Muscle of leg (tissue), 11 donors: Measurements from ENCODE around the gene PHF21B. TPM values are rescaled to one million over a fixed set of nuclear protein-coding genes. Genes with fewer than 3 reads are reported as not detected.

Experiments used
- DNase-seq: peaks from one replicate; pipeline ENCODE4 v3.0.0; 2013
- H3K27ac ChIP-seq: one replicate; pipeline ENCODE4 v1.5.1; 2013; ENCODE audit warnings: mild to moderate bottlenecking, low read length, control low read depth
- H3K27me3 ChIP-seq: one replicate; pipeline ENCODE4 v1.6.1; 2013; ENCODE audit warnings: low read length; ENCODE audit not compliant: control insufficient read depth, insufficient read depth
- H3K36me3 ChIP-seq: one replicate; pipeline ENCODE4 v1.6.1; 2013; ENCODE audit warnings: low read length; ENCODE audit not compliant: control insufficient read depth, insufficient read depth
- H3K4me1 ChIP-seq: one replicate; pipeline ENCODE4 v1.6.1; 2013; ENCODE audit warnings: low read length; ENCODE audit not compliant: control insufficient read depth, insufficient read depth
- H3K4me3 ChIP-seq: one replicate; pipeline ENCODE4 v1.5.1; 2013; ENCODE audit warnings: low read length, control low read depth
- H3K9me3 ChIP-seq: replicated peaks from 2 replicates; pipeline ENCODE4 v1.6.1; 2013; ENCODE audit warnings: low read depth, low read length; ENCODE audit not compliant: control insufficient read depth
- WGBS: methylation state at CpG from one replicate; pipeline ENCODE4 v1.1.5; 2013; ENCODE audit warnings: missing lambda C conversion rate; ENCODE audit not compliant: insufficient coverage; 5-methylcytosine and 5-hydroxymethylcytosine counted together
- polyA plus RNA-seq, 8 donors: library from polyadenylated mRNA; unstranded; fragments of 120-200 nt; gene quantifications; one replicate each; pipeline versions ENCODE4 v1.2.1 to v1.2.3, GENCODE V29; 2013; ENCODE audit warnings: inconsistent platforms in 1 of 8, low replicate concordance in 1 of 8; ENCODE audit not compliant: insufficient read length in 8 of 8, insufficient read depth in 1 of 8
- total RNA-seq: library from RNA; stranded (reverse); fragments of 120-200 nt; gene quantifications from one replicate; pipeline ENCODE4 v1.2.4, GENCODE V29; 2013

Gene PHF21B
- total and polyA plus RNA-seq, 9 donors, result 0.22 to 0.71 (median 0.49) TPM

DNA sequence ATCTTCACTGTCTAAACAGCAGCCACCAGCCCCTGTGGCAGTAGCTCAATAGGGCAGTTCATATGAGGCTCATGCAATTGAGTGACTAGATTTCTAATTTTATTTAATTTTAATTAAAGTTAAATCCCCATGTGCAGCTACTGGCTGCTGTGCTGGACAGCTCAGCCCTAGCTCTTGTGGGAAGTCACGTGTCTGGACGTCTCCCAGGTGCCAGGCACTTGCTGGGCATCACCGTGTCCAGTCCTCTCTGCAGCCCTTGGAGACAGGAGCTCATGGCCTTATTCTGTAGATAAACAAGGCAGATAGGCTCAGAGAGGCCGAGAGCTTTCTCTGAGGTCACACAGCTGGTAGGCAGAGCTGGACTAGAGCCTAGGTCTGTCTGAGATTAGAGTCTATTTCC is 162.4 kb downstream of the PHF21B start:
- Histone ChIP-seq H3K4me1 (no peaks in the 10 kb centered on the region), H3K9me3 (peaks cover 8% of the 10 kb centered on the region), H3K4me3 (no peak overlapping the region), H3K27me3 (peaks cover 3% of the 10 kb centered on the region), H3K36me3 (no peaks in the 10 kb centered on the region), H3K27ac (no peak overlapping the region)
- no peak for DNase-seq
- 51% methylated on average over 3 of the region's 4 CpGs for whole genome bisulfite sequencing

DNA sequence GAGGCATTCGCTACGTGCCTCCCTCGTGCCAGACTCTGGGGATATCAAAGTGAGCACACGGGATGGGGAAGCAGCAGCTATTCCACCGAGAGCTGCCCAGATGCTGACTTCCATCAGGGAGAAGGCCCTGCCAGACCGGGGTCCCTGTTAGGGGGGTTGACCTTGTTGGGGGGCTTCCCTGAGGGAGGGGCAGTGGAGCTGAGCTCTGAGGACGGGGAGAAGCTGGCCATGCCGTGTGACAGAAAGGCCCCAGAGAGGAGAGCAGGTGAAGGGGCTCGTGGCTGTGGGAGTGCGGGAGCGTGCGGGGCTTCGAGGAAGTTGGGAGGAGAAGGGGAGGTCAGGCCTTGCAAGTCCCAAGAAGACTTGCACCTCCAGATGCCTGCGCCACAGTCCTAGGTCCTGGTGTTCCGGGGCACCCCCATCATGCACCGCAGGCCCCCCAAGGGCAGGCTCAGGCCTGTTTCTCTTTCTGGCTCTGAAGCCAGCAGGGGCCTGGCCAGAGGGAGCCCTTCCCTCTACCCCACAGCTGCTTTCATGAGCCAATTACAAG is 163.0 kb downstream of the PHF21B start:
- no peak for DNase-seq
- no peak overlapping the region for H3K27ac ChIP-seq
- WGBS, result 70% methylated on average over 14 of the region's 16 CpGs
- H3K27me3 ChIP-seq, result peaks cover 3% of the 10 kb centered on the region
- H3K4me3 ChIP-seq, result no peak overlapping the region
- no peaks in the 10 kb centered on the region for H3K4me1 ChIP-seq
- peaks cover 8% of the 10 kb centered on the region for H3K9me3 ChIP-seq
- H3K36me3 ChIP-seq, result no peaks in the 10 kb centered on the region

DNA sequence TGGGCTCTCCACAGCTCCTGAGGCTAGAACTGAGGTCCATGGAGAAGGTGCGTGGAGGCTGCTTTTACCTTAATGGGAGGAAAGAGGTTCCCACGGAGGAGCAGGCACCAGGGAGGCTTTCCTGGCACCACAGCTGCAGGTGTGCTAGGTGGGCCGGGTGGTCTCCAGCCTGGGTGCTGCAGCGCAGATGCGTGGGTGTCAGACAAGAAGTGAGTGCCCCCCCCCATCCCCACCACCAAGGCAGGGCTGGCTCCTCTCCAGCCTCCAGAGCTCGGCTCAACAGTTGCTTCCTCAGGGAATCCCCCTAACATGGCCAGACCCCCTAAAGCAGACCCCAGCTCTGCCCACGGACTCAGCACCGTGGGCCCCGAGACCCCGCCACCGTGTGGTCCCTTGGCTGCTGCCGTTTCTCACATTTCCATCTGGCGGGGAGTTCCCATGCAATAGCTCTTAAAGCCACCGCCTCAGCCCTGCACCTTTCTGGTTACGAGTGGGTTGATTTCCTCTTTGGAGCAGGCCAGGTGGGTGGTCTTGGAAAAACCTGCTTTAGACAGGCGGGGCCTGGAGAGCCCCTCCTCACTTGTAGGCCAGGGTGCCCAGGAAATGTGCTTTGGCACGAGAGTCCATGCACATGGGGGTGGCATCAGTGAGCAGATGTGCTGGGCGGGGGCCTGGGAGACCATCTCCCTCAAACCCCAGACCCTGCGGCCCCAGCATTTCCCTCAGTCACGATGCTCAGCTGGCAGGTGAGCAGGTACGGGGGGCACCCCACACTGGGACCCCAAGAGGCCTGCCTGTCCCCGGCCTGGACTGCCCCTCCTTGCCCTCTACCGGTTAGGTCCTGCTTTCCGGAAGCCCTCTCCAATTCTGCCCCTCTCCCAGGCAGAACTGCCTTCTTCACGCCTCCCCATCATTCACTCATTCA is 163.7 kb downstream of the PHF21B start:
- 46% methylated on average over 20 of the region's 25 CpGs for WGBS
- Histone ChIP-seq H3K27me3 (peaks cover 3% of the 10 kb centered on the region), H3K4me3 (no peak overlapping the region), H3K27ac (no peak overlapping the region), H3K4me1 (no peaks in the 10 kb centered on the region), H3K9me3 (peaks cover 8% of the 10 kb centered on the region), H3K36me3 (no peaks in the 10 kb centered on the region)
- no peak for DNase-seq

DNA sequence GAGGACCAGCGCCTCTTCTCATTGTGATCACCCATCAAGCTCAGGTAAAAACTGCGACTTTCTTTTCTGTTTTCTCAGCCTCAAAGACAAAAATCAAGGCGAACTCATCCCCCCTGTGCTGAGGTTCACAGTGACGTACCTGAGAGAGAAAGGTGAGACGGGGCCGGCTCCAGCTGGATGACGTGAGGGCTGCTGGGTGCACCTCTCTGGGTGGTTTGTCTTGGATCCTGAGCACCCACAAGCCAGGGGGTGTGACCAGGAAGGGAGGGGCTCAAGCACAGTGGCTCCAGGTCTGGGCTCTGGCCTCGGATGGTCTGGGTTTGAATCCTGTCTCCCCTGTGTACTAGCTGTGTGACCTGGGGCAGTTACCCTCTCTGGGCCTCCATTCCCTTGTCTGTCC is 164.6 kb downstream of the PHF21B start:
- H3K4me1 ChIP-seq, result no peaks in the 10 kb centered on the region
- H3K9me3 ChIP-seq, result peaks cover 8% of the 10 kb centered on the region
- no peak for DNase-seq
- 92% methylated on average over 7 of the region's 8 CpGs for WGBS
- H3K36me3 ChIP-seq, result no peaks in the 10 kb centered on the region
- no peak overlapping the region for H3K4me3 ChIP-seq
- H3K27ac ChIP-seq, result no peak overlapping the region
- H3K27me3 ChIP-seq, result peaks cover 3% of the 10 kb centered on the region

DNA sequence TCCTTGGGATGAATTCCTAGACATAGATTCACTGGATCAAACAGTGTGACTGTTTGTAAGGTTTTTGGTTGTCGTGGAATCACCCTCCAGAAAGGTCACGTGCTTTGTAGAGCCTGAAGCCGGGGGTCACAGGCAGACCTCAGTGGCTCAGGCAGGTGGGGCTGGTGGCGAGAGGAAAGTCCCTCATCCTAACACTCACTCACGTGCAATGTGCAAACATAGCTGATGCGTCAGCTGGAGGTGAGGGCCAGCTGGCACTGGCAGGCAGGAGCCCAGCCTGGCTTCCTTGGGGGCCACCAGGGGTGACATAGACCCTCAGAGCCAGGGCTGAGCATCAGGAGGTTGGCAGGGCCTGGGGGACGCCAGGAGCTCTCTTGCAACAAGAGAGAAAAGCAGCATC is 167.4 kb downstream of the PHF21B start:
- DNase-seq, result no peak
- 71% methylated on average over 7 of the region's 7 CpGs for WGBS
- Histone ChIP-seq H3K4me1 (peaks cover 16% of the 10 kb centered on the region), H3K27me3 (peaks cover 4% of the 10 kb centered on the region), H3K4me3 (no peak overlapping the region), H3K27ac (no peak overlapping the region), H3K9me3 (peaks cover 8% of the 10 kb centered on the region), H3K36me3 (no peaks in the 10 kb centered on the region)

DNA sequence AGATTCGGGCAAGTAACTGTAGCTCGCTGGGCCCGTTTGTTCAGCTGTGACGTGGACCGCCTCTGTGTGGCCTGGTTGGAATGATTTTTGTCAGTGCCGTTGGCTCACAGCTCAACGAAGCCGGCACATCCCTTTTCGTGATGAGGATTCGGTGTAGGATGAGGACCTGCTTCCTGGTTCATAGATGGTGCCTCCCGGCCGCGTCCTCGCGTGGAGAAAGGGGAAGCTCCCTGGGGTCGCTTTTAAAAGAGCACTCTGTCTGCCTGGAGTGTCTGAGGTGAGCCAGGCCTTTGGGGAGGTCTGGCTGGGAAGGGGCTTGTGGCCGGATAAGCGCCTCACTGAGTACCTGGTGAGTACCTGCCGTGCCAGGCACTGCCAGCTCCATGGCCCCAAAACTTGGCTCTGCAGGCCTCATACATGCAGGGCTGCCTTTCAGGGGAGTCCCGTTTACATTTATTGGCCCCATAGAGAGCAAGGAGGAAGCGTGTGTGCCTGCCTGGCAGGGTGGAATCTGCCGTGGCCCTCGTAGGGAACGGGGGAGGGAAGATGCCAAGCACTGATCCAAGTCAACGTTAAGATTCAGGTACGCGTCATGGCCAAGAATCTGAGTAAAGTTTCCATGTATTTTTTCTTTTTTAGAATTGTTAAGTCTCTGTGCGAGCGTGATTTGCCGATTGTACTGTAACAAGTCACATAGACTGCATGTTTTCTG is 169.0 kb downstream of the PHF21B start:
- no peak overlapping the region for H3K4me3 ChIP-seq
- H3K27ac ChIP-seq, result no peak overlapping the region
- H3K9me3 ChIP-seq, result peaks cover 8% of the 10 kb centered on the region
- 77% methylated on average over 22 of the region's 30 CpGs for WGBS
- H3K27me3 ChIP-seq, result peaks cover 5% of the 10 kb centered on the region
- H3K4me1 ChIP-seq, result peaks cover 16% of the 10 kb centered on the region
- DNase-seq, result no peak
- no peaks in the 10 kb centered on the region for H3K36me3 ChIP-seq

DNA sequence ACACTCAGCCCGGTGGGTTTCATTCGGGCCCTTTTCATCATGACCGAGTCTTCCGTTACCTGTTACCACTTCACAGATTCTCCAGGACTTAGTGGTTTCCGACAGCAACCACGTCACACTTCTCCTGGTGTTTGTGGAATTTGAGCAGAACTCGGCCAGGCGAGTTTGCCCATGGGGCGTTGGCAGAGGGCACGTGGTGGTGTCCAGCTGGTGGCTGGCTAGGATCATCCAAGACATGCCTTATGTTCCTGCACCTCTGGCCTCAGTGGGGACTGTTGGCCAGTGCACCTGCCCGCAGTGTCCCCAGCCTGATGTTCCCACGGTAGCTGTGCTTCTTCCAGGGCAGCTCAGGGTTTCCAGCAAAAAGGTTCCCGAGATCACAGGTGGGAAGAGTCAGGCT is 170.1 kb downstream of the PHF21B start:
- 77% methylated on average over 10 of the region's 13 CpGs for WGBS
- DNase-seq, result no peak
- Histone ChIP-seq H3K4me1 (peaks cover 16% of the 10 kb centered on the region), H3K27ac (no peak overlapping the region), H3K36me3 (no peaks in the 10 kb centered on the region), H3K9me3 (peaks cover 11% of the 10 kb centered on the region), H3K27me3 (peaks cover 5% of the 10 kb centered on the region), H3K4me3 (no peak overlapping the region)

DNA sequence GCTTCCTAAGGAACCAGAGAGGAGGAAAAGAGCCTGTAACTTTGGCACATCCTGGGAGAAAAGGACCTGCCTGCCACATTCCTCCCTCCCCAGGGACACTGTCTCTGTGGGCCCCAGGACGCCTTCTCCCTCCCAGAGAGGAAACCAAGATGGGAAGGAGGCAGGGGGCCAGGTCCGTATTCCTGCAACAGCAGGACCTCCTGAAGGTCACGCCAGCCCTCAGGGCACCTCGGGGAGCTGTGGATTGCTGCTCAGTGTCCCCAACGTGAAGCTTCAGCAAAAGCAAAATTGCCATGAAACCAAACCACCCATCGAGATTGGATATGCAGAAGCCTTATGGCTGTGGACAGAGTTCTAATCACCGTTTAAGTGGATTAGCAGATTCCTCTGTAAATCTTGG is 170.7 kb downstream of the PHF21B start:
- no peaks in the 10 kb centered on the region for H3K36me3 ChIP-seq
- peaks cover 5% of the 10 kb centered on the region for H3K27me3 ChIP-seq
- H3K4me1 ChIP-seq, result peaks cover 16% of the 10 kb centered on the region
- peaks cover 7% of the 10 kb centered on the region for H3K9me3 ChIP-seq
- no peak overlapping the region for H3K4me3 ChIP-seq
- H3K27ac ChIP-seq, result no peak overlapping the region
- 78% methylated on average over 5 of the region's 7 CpGs for WGBS
- DNase-seq, result no peak

DNA sequence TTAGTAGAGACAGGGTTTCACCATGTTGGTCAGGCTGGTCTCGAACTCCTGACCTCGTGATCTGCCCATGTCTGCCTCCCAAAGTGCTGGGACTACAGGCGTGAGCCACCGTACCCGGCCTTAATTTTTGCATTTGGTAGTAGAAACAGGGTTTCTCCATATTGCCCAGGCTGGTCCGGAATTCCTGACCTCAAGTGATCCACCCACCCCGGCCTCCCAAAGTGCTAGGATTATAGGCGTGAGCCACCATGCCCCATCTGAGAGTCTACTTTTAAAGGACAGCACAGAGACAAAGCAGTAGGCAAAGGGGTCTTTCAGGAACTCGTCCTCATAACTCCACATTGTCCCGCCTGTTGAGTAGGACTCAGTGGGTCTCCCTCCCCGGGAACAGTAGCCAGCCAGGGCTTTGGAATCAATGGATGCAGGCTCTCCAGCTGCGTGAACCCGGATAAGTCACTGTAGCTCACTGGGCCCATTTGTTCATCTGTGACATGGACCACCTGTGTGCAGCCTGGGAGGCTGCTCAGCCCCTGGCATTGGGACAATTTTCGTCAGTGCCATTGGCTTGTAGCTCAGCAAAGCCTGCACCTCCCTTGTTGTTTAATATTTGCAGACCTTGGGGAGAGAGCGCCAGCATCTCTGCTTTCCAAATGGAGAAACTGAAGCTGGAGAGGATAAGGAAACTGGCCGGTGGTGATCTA is 171.3 kb downstream of the PHF21B start:
- Histone ChIP-seq H3K36me3 (no peaks in the 10 kb centered on the region), H3K9me3 (peaks cover 6% of the 10 kb centered on the region), H3K4me1 (peaks cover 16% of the 10 kb centered on the region), H3K4me3 (no peak overlapping the region), H3K27me3 (peaks cover 5% of the 10 kb centered on the region), H3K27ac (no peak overlapping the region)
- WGBS, result 72% methylated on average over 15 of the region's 16 CpGs
- DNase-seq, result peak; percentile 35

- Histone ChIP-seq H3K9me3 (peaks cover 6% of the 10 kb centered on the region), H3K27me3 (peaks cover 3% of the 10 kb centered on the region), H3K36me3 (no peaks in the 10 kb centered on the region), H3K27ac (no peak overlapping the region), H3K4me3 (no peak overlapping the region), H3K4me1 (peaks cover 16% of the 10 kb centered on the region)
- DNase-seq, result no peak
- 47% methylated on average over 12 of the region's 15 CpGs for whole genome bisulfite sequencing
Measured at GRCh38 chr22:44837481-44837880, 172.3 kb downstream of the PHF21B start.
